H9 (cell line): Measurements from ENCODE around the gene NLGN4X. TPM values are rescaled to one million over a fixed set of nuclear protein-coding genes. Genes with fewer than 3 reads are reported as not detected.

ENCODE experiments used
- DNase-seq: peaks from one replicate; pipeline ENCODE4 v3.0.0-alpha.2; 2017
- H2AFZ ChIP-seq: one replicate; pipeline ENCODE4 v1.6.1; 2013; ENCODE audit warnings: mild to moderate bottlenecking, low read length, control low read depth, moderate library complexity
- H2AK5ac ChIP-seq: 2 replicates; pipeline ENCODE4 v1.6.1; 2013; ENCODE audit warnings: low read length, control low read depth, mixed read lengths; ENCODE audit not compliant: insufficient read length
- H2BK120ac ChIP-seq: one replicate; pipeline ENCODE4 v1.6.1; 2013; ENCODE audit warnings: low read depth, mild to moderate bottlenecking, low read length, control low read depth, inconsistent platforms; ENCODE audit not compliant: poor library complexity, severe bottlenecking
- H2BK12ac ChIP-seq: 2 replicates; pipeline ENCODE4 v1.6.1; 2013; ENCODE audit warnings: low read length, control low read depth, mixed read lengths, low read depth; ENCODE audit not compliant: insufficient read length
- H2BK15ac ChIP-seq: 2 replicates; pipeline ENCODE4 v1.6.1; 2013; ENCODE audit warnings: low read depth, low read length, control low read depth
- H2BK20ac ChIP-seq: one replicate; pipeline ENCODE4 v1.6.1; 2013; ENCODE audit warnings: low read depth, mild to moderate bottlenecking, low read length, control low read depth, inconsistent platforms; ENCODE audit not compliant: poor library complexity, severe bottlenecking
- H2BK5ac ChIP-seq: 2 replicates; pipeline ENCODE4 v1.6.1; 2013; ENCODE audit warnings: low read length, control low read depth, mixed read lengths; ENCODE audit not compliant: insufficient read length
- H3K14ac ChIP-seq: 2 replicates; pipeline ENCODE4 v1.6.1; 2013; ENCODE audit warnings: low read length, control low read depth; ENCODE audit not compliant: insufficient read depth
- H3K18ac ChIP-seq: 2 replicates; pipeline ENCODE4 v1.6.1; 2013; ENCODE audit warnings: low read depth, mild to moderate bottlenecking, mixed read lengths, low read length, control low read depth; ENCODE audit not compliant: insufficient read length
- H3K23ac ChIP-seq: 2 replicates; pipeline ENCODE4 v1.6.1; 2013; ENCODE audit warnings: low read length, control low read depth, mixed read lengths, low read depth; ENCODE audit not compliant: insufficient read length
- H3K23me2 ChIP-seq: 2 replicates; pipeline ENCODE4 v1.6.1; 2013; ENCODE audit warnings: low read depth, mild to moderate bottlenecking, mixed read lengths, low read length, control low read depth; ENCODE audit not compliant: insufficient read length, poor library complexity, severe bottlenecking
- H3K27ac ChIP-seq: 2 replicates; pipeline ENCODE4 v1.5.1; 2013; ENCODE audit warnings: low read length, control low read depth, mixed read lengths, low read depth; ENCODE audit not compliant: insufficient read length
- H3K27me3 ChIP-seq: 2 replicates; pipeline ENCODE4 v1.6.1; 2013; ENCODE audit warnings: low read length, control low read depth, inconsistent platforms; ENCODE audit not compliant: insufficient read depth
- H3K4ac ChIP-seq: 2 replicates; pipeline ENCODE4 v1.6.1; 2013; ENCODE audit warnings: low read depth, mild to moderate bottlenecking, control low read depth, inconsistent platforms, low read length, moderate library complexity
- H3K4me1 ChIP-seq: 2 replicates; pipeline ENCODE4 v1.6.1; 2013; ENCODE audit warnings: low read length, control low read depth, inconsistent platforms; ENCODE audit not compliant: insufficient read depth
- H3K4me2 ChIP-seq: 2 replicates; pipeline ENCODE4 v1.6.1; 2013; ENCODE audit warnings: low read length, control low read depth, mixed read lengths; ENCODE audit not compliant: insufficient read length, insufficient read depth
- H3K56ac ChIP-seq: 2 replicates; pipeline ENCODE4 v1.6.1; 2013; ENCODE audit warnings: low read depth, mild to moderate bottlenecking, mixed read lengths, low read length, control low read depth; ENCODE audit not compliant: insufficient read length
- H3K79me1 ChIP-seq: 2 replicates; pipeline ENCODE4 v1.6.1; 2013; ENCODE audit warnings: low read depth, mild to moderate bottlenecking, moderate library complexity, low read length, control low read depth, inconsistent platforms; ENCODE audit not compliant: insufficient read depth, poor library complexity, severe bottlenecking
- H3K79me2 ChIP-seq: 2 replicates; pipeline ENCODE4 v1.6.1; 2013; ENCODE audit warnings: low read length, control low read depth, inconsistent platforms; ENCODE audit not compliant: insufficient read depth
- H3K9ac ChIP-seq: 2 replicates; pipeline ENCODE4 v1.6.1; 2013; ENCODE audit warnings: low read length, control low read depth, mixed read lengths; ENCODE audit not compliant: insufficient read length; ENCODE audit errors: extremely low read depth
- H3K9me3 ChIP-seq: one replicate; pipeline ENCODE4 v1.6.1; 2013; ENCODE audit warnings: low read depth, low read length, inconsistent platforms; ENCODE audit not compliant: control insufficient read depth
- H3T11ph ChIP-seq: one replicate; pipeline ENCODE4 v1.6.1; 2013; ENCODE audit warnings: mild to moderate bottlenecking, low read length, control low read depth, inconsistent platforms
- H4K20me1 ChIP-seq: one replicate; pipeline ENCODE4 v1.6.1; 2013; ENCODE audit not compliant: control insufficient read depth, insufficient read length, insufficient read depth
- H4K5ac ChIP-seq: 2 replicates; pipeline ENCODE4 v1.6.1; 2013; ENCODE audit warnings: low read depth, mild to moderate bottlenecking, mixed read lengths, low read length, control low read depth; ENCODE audit not compliant: insufficient read length
- H4K8ac ChIP-seq: replicated peaks from 2 replicates; pipeline ENCODE4 v1.6.1; 2013; ENCODE audit warnings: low read length, control low read depth, mixed read lengths, low read depth; ENCODE audit not compliant: insufficient read length
- H4K91ac ChIP-seq: 2 replicates; pipeline ENCODE4 v1.6.1; 2013; ENCODE audit warnings: low read depth, mild to moderate bottlenecking, moderate library complexity, mixed read lengths, low read length, control low read depth; ENCODE audit not compliant: insufficient read length
- H3K27ac Mint-ChIP-seq, 3 experiments: 2 replicates in 2 of 3; 3 replicates in 1 of 3; pipeline ENCODE4 v1.8.0; 2020 to 2021; ENCODE audit warnings: mixed read lengths in 3 of 3, mild to moderate bottlenecking in 1 of 3, moderate library complexity in 1 of 3
- H3K27me3 Mint-ChIP-seq: 2 replicates; pipeline ENCODE4 v1.8.0; 2021; ENCODE audit warnings: low read depth, mild to moderate bottlenecking, moderate library complexity, mixed read lengths
- H3K36me3 Mint-ChIP-seq, 3 experiments: 2 replicates in 2 of 3; 3 replicates in 1 of 3; pipeline ENCODE4 v1.8.0; 2020 to 2021; ENCODE audit warnings: low read depth in 3 of 3, mixed read lengths in 3 of 3; ENCODE audit not compliant: insufficient read depth in 1 of 3
- H3K4me1 Mint-ChIP-seq, 2 experiments: 2 replicates each; pipeline ENCODE4 v1.8.0; 2020; ENCODE audit warnings: mixed read lengths in 2 of 2
- H3K4me3 Mint-ChIP-seq, 2 experiments: 2 replicates in 1 of 2; 3 replicates in 1 of 2; pipeline ENCODE4 v1.8.0; 2020 to 2021; ENCODE audit warnings: mild to moderate bottlenecking in 2 of 2, mixed read lengths in 2 of 2, moderate library complexity in 1 of 2
- H3K9me3 Mint-ChIP-seq, 2 experiments: 2 replicates in 1 of 2; 3 replicates in 1 of 2; pipeline ENCODE4 v1.8.0; 2020; ENCODE audit warnings: mild to moderate bottlenecking in 2 of 2, mixed read lengths in 2 of 2, moderate library complexity in 1 of 2
- CTCF ChIP-seq: fragments of 200-600 bp; sonication (generic); conservative IDR thresholded peaks from 3 replicates; pipeline ENCODE4 v1.8.0; 2021; ENCODE audit warnings: antibody characterized with exemption, mild to moderate bottlenecking
- WGBS: extraction: QIAGEN DNeasy Blood & Tissue Kit; methylation state at CpG from one replicate; pipeline ENCODE4 v1.1.7; 2013; ENCODE audit warnings: missing lambda C conversion rate, low lambda C conversion rate, mixed read lengths; ENCODE audit not compliant: insufficient read length; ENCODE audit errors: extremely low coverage; 5-methylcytosine and 5-hydroxymethylcytosine counted together
- total RNA-seq: library from RNA; stranded (reverse); gene quantifications from 2 replicates; pipeline ENCODE4 v1.2.1, GENCODE V29; 2021

Gene NLGN4X
- total RNA-seq, 1 experiment from 2014 or later, result 111 TPM

GRCh38 chrX:5867778-5868177, 360.9 kb downstream of the NLGN4X start:
- no peak overlapping the region for H2BK12ac ChIP-seq
- Mint-ChIP-seq H3K27me3 (no peaks in the 10 kb centered on the region), H3K4me3 (no peak overlapping the region), H3K27ac (no peak overlapping the region), H3K9me3 (peaks cover 3 to 5% of the 10 kb centered on the region in 2 experiments; a peak in 4 of 5 replicates), H3K4me1 (peaks cover 4 to 6% of the 10 kb centered on the region in 2 experiments), H3K36me3 (peaks cover 0 to 5% (median 0%) of the 10 kb centered on the region in 3 experiments; a peak in 2 of 7 replicates)
- no peak overlapping the region for H2BK5ac ChIP-seq
- H3K56ac ChIP-seq, result no peak overlapping the region
- no peak overlapping the region for H2BK120ac ChIP-seq
- H3K27ac ChIP-seq, result no peak overlapping the region
- no peak overlapping the region for H3K14ac ChIP-seq
- no peak overlapping the region for H2BK20ac ChIP-seq
- no peak overlapping the region for H4K91ac ChIP-seq
- no peaks in the 10 kb centered on the region for H3K27me3 ChIP-seq
- H3K9ac ChIP-seq, result no peak overlapping the region
- H3K4me1 ChIP-seq, result no peaks in the 10 kb centered on the region
- no CpG with 5 or more reads among the region's 2 CpGs for WGBS
- H3K79me2 ChIP-seq, result no peaks in the 10 kb centered on the region
- no peak for DNase-seq
- no peak overlapping the region for H2BK15ac ChIP-seq
- no peak overlapping the region for H3K4ac ChIP-seq
- H2AK5ac ChIP-seq, result no peak overlapping the region
- no peak overlapping the region for H3K18ac ChIP-seq
- H3K9me3 ChIP-seq, result no peaks in the 10 kb centered on the region
- no peaks in the 10 kb centered on the region for H4K20me1 ChIP-seq
- H3K79me1 ChIP-seq, result no peaks in the 10 kb centered on the region
- H4K5ac ChIP-seq, result no peak overlapping the region
- no peak overlapping the region for H4K8ac ChIP-seq
- no peak for TF ChIP-seq CTCF
- H3T11ph ChIP-seq, result no peak overlapping the region
- H3K23me2 ChIP-seq, result no peaks in the 10 kb centered on the region
- no peak overlapping the region for H3K4me2 ChIP-seq
- H3K23ac ChIP-seq, result no peak overlapping the region
- no peak overlapping the region for H2AFZ ChIP-seq
